ENCODE data around the gene TSC1. TPM values are rescaled to one million over a fixed set of nuclear protein-coding genes. Genes with fewer than 3 reads are reported as not detected.

TSC1 gene
- total RNA-seq, 2 experiments from 2014 or later: 28.7 to 66.2 TPM

DNA sequence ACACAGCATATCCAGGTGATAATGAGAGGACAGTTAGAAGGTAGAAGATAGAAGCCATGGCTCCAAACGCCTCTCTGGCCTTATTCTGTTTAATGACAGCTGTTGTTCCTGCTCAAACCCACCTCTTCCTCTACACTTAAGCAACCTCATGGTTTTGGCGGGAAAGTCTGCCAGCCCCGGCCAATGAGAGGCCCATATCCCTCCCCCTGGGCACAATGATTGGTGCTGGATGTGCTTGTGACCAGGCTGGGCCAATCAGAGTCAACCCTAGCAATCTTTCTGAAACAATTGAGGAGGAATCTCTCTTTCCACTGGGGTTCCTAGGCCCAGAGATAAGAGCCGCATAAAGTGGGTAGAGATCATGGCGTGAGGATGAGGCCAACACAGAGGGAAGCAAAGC lies 29.3 kb upstream of the TSC1 start:
- Histone ChIP-seq H3K4me2 (ENCODE audit: low read length) (no peak overlapping the region), H4K20me1 (ENCODE audit: insufficient read depth, low read length) (no peaks in the 10 kb centered on the region), H3K36me3 (ENCODE audit: insufficient read depth, low read length) (no peaks in the 10 kb centered on the region), H3K4me1 (ENCODE audit: insufficient read depth, low read length, poor library complexity, severe bottlenecking) (peaks cover 17% of the 10 kb centered on the region), H3K9me3 (ENCODE audit: low read length) (no peaks in the 10 kb centered on the region), H3K27ac (ENCODE audit: low read depth, low read length, poor library complexity, severe bottlenecking) (no peak overlapping the region), H3K4me3 (ENCODE audit: low read depth, low read length, poor library complexity, severe bottlenecking) (no peak overlapping the region), H3K9me2 (ENCODE audit: insufficient read depth, low read length) (no peaks in the 10 kb centered on the region), H3K79me2 (ENCODE audit: insufficient read depth, low read depth, low read length) (no peaks in the 10 kb centered on the region), H2AFZ (ENCODE audit: low read length) (no peak overlapping the region)
- intact Hi-C loops (cut with micrococcal nuclease; ENCODE audit: unreplicated experiment): loop anchor here (5.0 kb wide), 1 partner anchor 171 kb away; no protein-coding TSS in a partner anchor
- BruUV-seq (replicated peaks): no TSS peak
- POLR2A ChIA-PET: no interaction called here
- TF ChIP-seq, protein P1, sequence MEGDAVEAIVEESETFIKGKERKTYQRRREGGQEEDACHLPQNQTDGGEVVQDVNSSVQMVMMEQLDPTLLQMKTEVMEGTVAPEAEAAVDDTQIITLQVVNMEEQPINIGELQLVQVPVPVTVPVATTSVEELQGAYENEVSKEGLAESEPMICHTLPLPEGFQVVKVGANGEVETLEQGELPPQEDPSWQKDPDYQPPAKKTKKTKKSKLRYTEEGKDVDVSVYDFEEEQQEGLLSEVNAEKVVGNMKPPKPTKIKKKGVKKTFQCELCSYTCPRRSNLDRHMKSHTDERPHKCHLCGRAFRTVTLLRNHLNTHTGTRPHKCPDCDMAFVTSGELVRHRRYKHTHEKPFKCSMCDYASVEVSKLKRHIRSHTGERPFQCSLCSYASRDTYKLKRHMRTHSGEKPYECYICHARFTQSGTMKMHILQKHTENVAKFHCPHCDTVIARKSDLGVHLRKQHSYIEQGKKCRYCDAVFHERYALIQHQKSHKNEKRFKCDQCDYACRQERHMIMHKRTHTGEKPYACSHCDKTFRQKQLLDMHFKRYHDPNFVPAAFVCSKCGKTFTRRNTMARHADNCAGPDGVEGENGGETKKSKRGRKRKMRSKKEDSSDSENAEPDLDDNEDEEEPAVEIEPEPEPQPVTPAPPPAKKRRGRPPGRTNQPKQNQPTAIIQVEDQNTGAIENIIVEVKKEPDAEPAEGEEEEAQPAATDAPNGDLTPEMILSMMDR (conservative IDR thresholded peaks at IDR 0.05; ENCODE audit: low read length): no peak
- no peak for TF ChIP-seq EZH2phosphoT487 (IDR thresholded peaks at IDR 0.05; ENCODE audit: borderline replicate concordance, low read depth, low read length)
- DNase-seq (ENCODE audit: low spot score): peak; percentile 47
- CTCF ChIA-PET (ENCODE audit: unreplicated experiment): no interaction called here

DNA sequence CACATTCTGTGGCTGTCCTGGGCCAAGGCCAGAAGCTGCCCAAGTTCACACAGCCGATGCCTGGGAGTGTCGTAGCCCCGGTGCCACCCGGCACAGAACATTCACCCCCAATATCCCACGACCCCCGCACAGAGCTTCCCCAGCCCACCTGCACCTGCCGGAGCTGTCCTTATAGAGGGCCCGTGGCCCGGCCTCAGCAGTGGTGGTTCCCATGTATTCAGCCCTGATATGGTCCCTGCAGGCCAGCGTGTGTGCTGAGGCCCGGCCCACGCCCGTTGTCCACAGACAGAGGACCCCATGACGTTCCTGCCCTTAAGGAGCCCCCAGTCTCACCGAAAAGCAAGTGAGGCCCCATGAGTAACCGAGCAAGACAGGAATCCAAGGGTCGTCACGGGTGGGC lies 28.8 kb upstream of the TSC1 start:
- no peaks in the 10 kb centered on the region for H3K9me3 ChIP-seq (ENCODE audit: low read length)
- CTCF ChIA-PET (ENCODE audit: unreplicated experiment): no interaction called here
- no peaks in the 10 kb centered on the region for H3K9me2 ChIP-seq (ENCODE audit: insufficient read depth, low read length)
- H3K4me1 ChIP-seq (ENCODE audit: insufficient read depth, low read length, poor library complexity, severe bottlenecking): peaks cover 11% of the 10 kb centered on the region
- no peak for DNase-seq (ENCODE audit: low spot score)
- H4K20me1 ChIP-seq (ENCODE audit: insufficient read depth, low read length): no peaks in the 10 kb centered on the region
- H3K79me2 ChIP-seq (ENCODE audit: insufficient read depth, low read depth, low read length): no peaks in the 10 kb centered on the region
- no peak for TF ChIP-seq EZH2phosphoT487 (IDR thresholded peaks at IDR 0.05; ENCODE audit: borderline replicate concordance, low read depth, low read length)
- TF ChIP-seq, protein P1 (conservative IDR thresholded peaks at IDR 0.05; ENCODE audit: low read length): no peak
- H3K27ac ChIP-seq (ENCODE audit: low read depth, low read length, poor library complexity, severe bottlenecking): no peak overlapping the region
- no TSS peak for BruUV-seq (replicated peaks)
- intact Hi-C loops (cut with micrococcal nuclease; ENCODE audit: unreplicated experiment): loop anchor here (5.0 kb wide), 1 partner anchor 171 kb away; no protein-coding TSS in a partner anchor
- no peak overlapping the region for H2AFZ ChIP-seq (ENCODE audit: low read length)
- H3K36me3 ChIP-seq (ENCODE audit: insufficient read depth, low read length): no peaks in the 10 kb centered on the region
- no peak overlapping the region for H3K4me3 ChIP-seq (ENCODE audit: low read depth, low read length, poor library complexity, severe bottlenecking)
- POLR2A ChIA-PET: no interaction called here
- no peak overlapping the region for H3K4me2 ChIP-seq (ENCODE audit: low read length)

GRCh38 chr9:132970324-132971062 lies 26.1 kb upstream of the TSC1 start:
- Histone ChIP-seq H3K36me3 (ENCODE audit: insufficient read depth, low read length) (no peaks in the 10 kb centered on the region), H3K4me3 (ENCODE audit: low read depth, low read length, poor library complexity, severe bottlenecking) (no peak overlapping the region), H3K9me2 (ENCODE audit: insufficient read depth, low read length) (no peaks in the 10 kb centered on the region), H3K4me2 (ENCODE audit: low read length) (no peak overlapping the region), H2AFZ (ENCODE audit: low read length) (no peak overlapping the region), H3K9me3 (ENCODE audit: low read length) (no peaks in the 10 kb centered on the region), H3K79me2 (ENCODE audit: insufficient read depth, low read depth, low read length) (no peaks in the 10 kb centered on the region), H3K27ac (ENCODE audit: low read depth, low read length, poor library complexity, severe bottlenecking) (no peak overlapping the region), H3K4me1 (ENCODE audit: insufficient read depth, low read length, poor library complexity, severe bottlenecking) (no peaks in the 10 kb centered on the region), H4K20me1 (ENCODE audit: insufficient read depth, low read length) (no peaks in the 10 kb centered on the region)
- TF ChIP-seq, protein P1 (conservative IDR thresholded peaks at IDR 0.05; ENCODE audit: low read length): no peak
- TF ChIP-seq EZH2phosphoT487 (IDR thresholded peaks at IDR 0.05; ENCODE audit: borderline replicate concordance, low read depth, low read length): no peak
- BruUV-seq (replicated peaks): no TSS peak
- DNase-seq (ENCODE audit: low spot score): no peak
- ChIA-PET CTCF (ENCODE audit: unreplicated experiment) (no interaction called here), POLR2A (no interaction called here)
- intact Hi-C loops (cut with micrococcal nuclease; ENCODE audit: unreplicated experiment): loop anchor here (5.0 kb wide), 1 partner anchor 168 kb away; no protein-coding TSS in a partner anchor

Data from OCI-LY7 (cell line).